ENCODE measurements around the gene PCDH17. TPM values are rescaled to one million over a fixed set of nuclear protein-coding genes. Genes with fewer than 3 reads are reported as not detected.

PCDH17 gene
- total and polyA plus RNA-seq, 10 of the 15 experiments (the other 5 are each of a cell fraction or from before 2014, with no cell fraction given): under 0.01 to 0.58 (median 0.07) TPM; not detected in 6

DNA sequence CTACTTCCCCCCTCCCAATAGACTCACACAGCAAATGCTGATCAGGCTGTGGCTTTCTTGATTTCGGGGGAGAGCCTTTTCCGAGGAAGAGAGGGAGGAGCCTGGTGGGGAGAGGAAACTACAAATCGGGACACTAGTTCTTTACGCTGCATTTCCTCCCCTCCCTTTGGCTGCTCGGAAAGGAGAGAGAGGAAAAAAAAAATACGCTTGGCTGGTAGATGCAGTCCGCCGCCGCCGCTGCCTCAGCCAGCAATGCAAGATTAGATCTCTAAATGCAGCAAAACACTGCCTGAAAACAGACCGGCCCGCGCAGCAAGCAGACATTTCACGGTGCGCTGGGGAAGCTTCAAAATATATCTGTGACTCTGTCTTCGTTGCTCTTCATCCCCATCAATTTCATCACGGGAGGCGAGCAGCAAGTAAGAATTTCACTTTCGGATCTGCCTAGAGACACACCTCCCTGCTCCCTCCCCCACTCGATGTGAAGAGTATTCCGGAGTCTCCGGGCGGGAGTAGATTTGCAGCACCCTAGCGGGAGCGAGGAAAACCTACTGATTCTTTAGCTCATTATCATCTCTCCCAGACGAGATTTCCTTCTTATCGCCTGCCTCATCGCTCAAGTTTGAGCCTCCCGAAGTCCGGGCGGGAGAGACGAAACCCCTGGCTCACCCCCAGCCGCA lies at the start of gene PCDH17 (continued):
- TF ChIP-seq, protein P1, sequence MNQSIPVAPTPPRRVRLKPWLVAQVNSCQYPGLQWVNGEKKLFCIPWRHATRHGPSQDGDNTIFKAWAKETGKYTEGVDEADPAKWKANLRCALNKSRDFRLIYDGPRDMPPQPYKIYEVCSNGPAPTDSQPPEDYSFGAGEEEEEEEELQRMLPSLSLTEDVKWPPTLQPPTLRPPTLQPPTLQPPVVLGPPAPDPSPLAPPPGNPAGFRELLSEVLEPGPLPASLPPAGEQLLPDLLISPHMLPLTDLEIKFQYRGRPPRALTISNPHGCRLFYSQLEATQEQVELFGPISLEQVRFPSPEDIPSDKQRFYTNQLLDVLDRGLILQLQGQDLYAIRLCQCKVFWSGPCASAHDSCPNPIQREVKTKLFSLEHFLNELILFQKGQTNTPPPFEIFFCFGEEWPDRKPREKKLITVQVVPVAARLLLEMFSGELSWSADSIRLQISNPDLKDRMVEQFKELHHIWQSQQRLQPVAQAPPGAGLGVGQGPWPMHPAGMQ (IDR thresholded peaks at IDR 0.05; ENCODE audit: borderline replicate concordance): no peak
- no peak for TF ChIP-seq MEF2B (IDR thresholded peaks at IDR 0.05; ENCODE audit: partially characterized antibody, poor library complexity, severe bottlenecking)
- TF ChIP-seq TCF3 (IDR thresholded peaks at IDR 0.05; ENCODE audit: borderline replicate concordance, insufficient read depth, low read depth, low read length): no peak
- TF ChIP-seq, protein P2, sequence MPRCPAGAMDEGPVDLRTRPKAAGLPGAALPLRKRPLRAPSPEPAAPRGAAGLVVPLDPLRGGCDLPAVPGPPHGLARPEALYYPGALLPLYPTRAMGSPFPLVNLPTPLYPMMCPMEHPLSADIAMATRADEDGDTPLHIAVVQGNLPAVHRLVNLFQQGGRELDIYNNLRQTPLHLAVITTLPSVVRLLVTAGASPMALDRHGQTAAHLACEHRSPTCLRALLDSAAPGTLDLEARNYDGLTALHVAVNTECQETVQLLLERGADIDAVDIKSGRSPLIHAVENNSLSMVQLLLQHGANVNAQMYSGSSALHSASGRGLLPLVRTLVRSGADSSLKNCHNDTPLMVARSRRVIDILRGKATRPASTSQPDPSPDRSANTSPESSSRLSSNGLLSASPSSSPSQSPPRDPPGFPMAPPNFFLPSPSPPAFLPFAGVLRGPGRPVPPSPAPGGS (IDR thresholded peaks at IDR 0.05; ENCODE audit: borderline replicate concordance, insufficient read depth, low read depth, low read length, poor library complexity, severe bottlenecking): no peak

DNA sequence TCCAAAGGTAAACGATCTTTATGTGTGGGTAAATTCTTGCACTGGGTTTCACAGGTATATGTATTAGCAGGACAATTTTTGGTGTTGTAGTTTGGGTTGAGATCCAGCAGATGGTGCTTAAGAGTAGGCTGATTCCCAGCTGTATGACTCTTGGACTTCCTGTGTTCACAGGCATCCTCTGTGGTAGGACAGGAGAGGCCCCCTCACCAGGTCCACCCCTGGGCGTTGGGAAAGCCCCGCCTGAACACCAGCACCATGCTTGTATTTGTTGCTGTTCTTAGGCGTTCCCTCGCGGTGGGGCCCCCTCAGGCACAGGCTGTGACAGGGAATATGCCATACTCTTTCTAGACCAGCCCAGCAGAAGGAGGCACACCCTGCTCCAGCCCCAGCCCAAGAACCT lies 49.5 kb upstream of the PCDH17 start:
- H3K27me3 ChIP-seq (replicated peaks in 1 of 2; ENCODE audit: control insufficient read depth in 2 of 2, insufficient read depth in 2 of 2, low read length in 1 of 2): no peaks in the 10 kb centered on the region

More for the DNA sequence above, 49.5 kb upstream of the PCDH17 start:
- DNase-seq (ENCODE audit: low read depth, low spot score) (no peak), ATAC-seq (peak; percentile 58), FAIRE-seq (no peak)
- intact Hi-C loops (cut with micrococcal nuclease; ENCODE audit: unreplicated experiment) (no loop called here), in situ Hi-C loops (cut with MboI) (no loop called here)
- 28% methylated on average over 6 of the region's 6 CpGs for WGBS (ENCODE audit: insufficient coverage, insufficient replicate concordance, low lambda C conversion rate, missing lambda C conversion rate)
- no peaks in the 10 kb centered on the region for H4K20me1 ChIP-seq (ENCODE audit: control insufficient read depth, insufficient read depth)
- no peaks in the 10 kb centered on the region for H3K9me3 ChIP-seq (replicated peaks; ENCODE audit: control insufficient read depth, insufficient read depth, low read length)
- H3K36me3 ChIP-seq (ENCODE audit: control insufficient read depth in 2 of 2, insufficient read depth in 2 of 2, low read length in 1 of 2): no peaks in the 10 kb centered on the region
- no peaks in the 10 kb centered on the region for H3K79me2 ChIP-seq (ENCODE audit: control insufficient read depth, insufficient read depth, low read length)
- TF ChIP-seq IKZF1 (conservative IDR thresholded peaks at IDR 0.05) (no peak), CHD4 (IDR thresholded peaks at IDR 0.05) (no peak), RB1 (IDR thresholded peaks at IDR 0.05; ENCODE audit: borderline replicate concordance) (no peak), KAT2A (conservative IDR thresholded peaks at IDR 0.05; ENCODE audit: control insufficient read depth, low read depth, low read length) (no peak), FOXM1 (IDR thresholded peaks at IDR 0.05; ENCODE audit: low read depth, low read length) (no peak), ZNF384 (IDR thresholded peaks at IDR 0.05; ENCODE audit: borderline replicate concordance, low read depth, low read length) (no peak)
- TF ChIP-seq, protein P3, sequence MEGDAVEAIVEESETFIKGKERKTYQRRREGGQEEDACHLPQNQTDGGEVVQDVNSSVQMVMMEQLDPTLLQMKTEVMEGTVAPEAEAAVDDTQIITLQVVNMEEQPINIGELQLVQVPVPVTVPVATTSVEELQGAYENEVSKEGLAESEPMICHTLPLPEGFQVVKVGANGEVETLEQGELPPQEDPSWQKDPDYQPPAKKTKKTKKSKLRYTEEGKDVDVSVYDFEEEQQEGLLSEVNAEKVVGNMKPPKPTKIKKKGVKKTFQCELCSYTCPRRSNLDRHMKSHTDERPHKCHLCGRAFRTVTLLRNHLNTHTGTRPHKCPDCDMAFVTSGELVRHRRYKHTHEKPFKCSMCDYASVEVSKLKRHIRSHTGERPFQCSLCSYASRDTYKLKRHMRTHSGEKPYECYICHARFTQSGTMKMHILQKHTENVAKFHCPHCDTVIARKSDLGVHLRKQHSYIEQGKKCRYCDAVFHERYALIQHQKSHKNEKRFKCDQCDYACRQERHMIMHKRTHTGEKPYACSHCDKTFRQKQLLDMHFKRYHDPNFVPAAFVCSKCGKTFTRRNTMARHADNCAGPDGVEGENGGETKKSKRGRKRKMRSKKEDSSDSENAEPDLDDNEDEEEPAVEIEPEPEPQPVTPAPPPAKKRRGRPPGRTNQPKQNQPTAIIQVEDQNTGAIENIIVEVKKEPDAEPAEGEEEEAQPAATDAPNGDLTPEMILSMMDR (IDR thresholded peaks at IDR 0.05 in 2 of 3, conservative IDR thresholded peaks at IDR 0.05 in 1 of 3; ENCODE audit: control insufficient read depth in 2 of 3, extremely low read depth in 1 of 3, insufficient read depth in 1 of 3, low read depth in 3 of 3, low read length in 3 of 3): peak in 1 of 3 experiments; percentile 13; a peak in 1 of 6 replicates
- TF ChIP-seq, protein P4, sequence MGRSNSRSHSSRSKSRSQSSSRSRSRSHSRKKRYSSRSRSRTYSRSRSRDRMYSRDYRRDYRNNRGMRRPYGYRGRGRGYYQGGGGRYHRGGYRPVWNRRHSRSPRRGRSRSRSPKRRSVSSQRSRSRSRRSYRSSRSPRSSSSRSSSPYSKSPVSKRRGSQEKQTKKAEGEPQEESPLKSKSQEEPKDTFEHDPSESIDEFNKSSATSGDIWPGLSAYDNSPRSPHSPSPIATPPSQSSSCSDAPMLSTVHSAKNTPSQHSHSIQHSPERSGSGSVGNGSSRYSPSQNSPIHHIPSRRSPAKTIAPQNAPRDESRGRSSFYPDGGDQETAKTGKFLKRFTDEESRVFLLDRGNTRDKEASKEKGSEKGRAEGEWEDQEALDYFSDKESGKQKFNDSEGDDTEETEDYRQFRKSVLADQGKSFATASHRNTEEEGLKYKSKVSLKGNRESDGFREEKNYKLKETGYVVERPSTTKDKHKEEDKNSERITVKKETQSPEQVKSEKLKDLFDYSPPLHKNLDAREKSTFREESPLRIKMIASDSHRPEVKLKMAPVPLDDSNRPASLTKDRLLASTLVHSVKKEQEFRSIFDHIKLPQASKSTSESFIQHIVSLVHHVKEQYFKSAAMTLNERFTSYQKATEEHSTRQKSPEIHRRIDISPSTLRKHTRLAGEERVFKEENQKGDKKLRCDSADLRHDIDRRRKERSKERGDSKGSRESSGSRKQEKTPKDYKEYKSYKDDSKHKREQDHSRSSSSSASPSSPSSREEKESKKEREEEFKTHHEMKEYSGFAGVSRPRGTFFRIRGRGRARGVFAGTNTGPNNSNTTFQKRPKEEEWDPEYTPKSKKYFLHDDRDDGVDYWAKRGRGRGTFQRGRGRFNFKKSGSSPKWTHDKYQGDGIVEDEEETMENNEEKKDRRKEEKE (IDR thresholded peaks at IDR 0.05): no peak
- no peak overlapping the region for H3K9ac ChIP-seq (ENCODE audit: control insufficient read depth, insufficient read depth, low read length)
- no peak overlapping the region for H2AFZ ChIP-seq (ENCODE audit: control insufficient read depth, low read depth, low read length)
- no peak overlapping the region for H3K4me3 ChIP-seq
- CTCF ChIA-PET: interaction anchor here (0.9 to 5.0 kb wide), 14 partner anchors 11 to 1737 kb away, joined by 3 to 117 read pairs (median 4); no protein-coding TSS in a partner anchor
- SMC1A ChIA-PET (ENCODE audit: uncharacterized antibody, unreplicated experiment): interaction anchor here (1.2 to 6.8 kb wide), 9 partner anchors 10 to 42 kb away, joined by 3 to 110 read pairs (median 7); no protein-coding TSS in a partner anchor
- no TSS peak for BruUV-seq (replicated peaks)
- POLR2A ChIA-PET: interaction anchor here (1.0 to 2.6 kb wide), 4 partner anchors 10 to 42 kb away, joined by 3 to 12 read pairs (median 4); no protein-coding TSS in a partner anchor
- H3K4me1 ChIP-seq (ENCODE audit: control insufficient read depth, insufficient read depth, low read length): no peaks in the 10 kb centered on the region
- no peak overlapping the region for H3K4me2 ChIP-seq (ENCODE audit: control insufficient read depth, insufficient read depth)
- H3K27ac ChIP-seq (ENCODE audit: control insufficient read depth, insufficient read depth): no peak overlapping the region
- RAD21 ChIA-PET (ENCODE audit: unreplicated experiment): interaction anchor here (0.7 to 3.2 kb wide), 5 partner anchors 22 to 1679 kb away, joined by 3 to 102 read pairs (median 11); no protein-coding TSS in a partner anchor

All from GM12878 (cell line).